Bronchial smooth muscle cell (primary cell): ENCODE measurements around the gene ITIH4. TPM values are rescaled to one million over a fixed set of nuclear protein-coding genes. Genes with fewer than 3 reads are reported as not detected.

Source experiments
- total RNA-seq: library from RNA; depleted of rRNA; stranded (reverse); fragments of >200 nt; gene quantifications from 2 replicates; pipeline ENCODE4 v1.2.1, GENCODE V29; 2014

ITIH4 gene
- 1.7 and 3.0 TPM in 2 replicates for total RNA-seq

GRCh38 chr3:52830535-52831258 lies at the start of gene ITIH4:
Gene ITIH4 (minus strand): TSS chr3:52830672. CDS start chr3:52830642, 30 bp downstream.

GRCh38 chr3:52834871-52835501 lies 4.5 kb upstream of the ITIH4 start, which contains the start of gene MUSTN1:
Gene MUSTN1 (minus strand): TSS chr3:52835019. CDS start chr3:52834948, 71 bp downstream.

GRCh38 chr3:52794612-52795099 lies 35.8 kb downstream of the ITIH4 start, which contains the start of gene ITIH3:
Gene ITIH3 (plus strand): TSS chr3:52794796. CDS start chr3:52794804, 8 bp downstream.

GRCh38 chr3:52777127-52777958 lies 53.1 kb downstream of the ITIH4 start, which contains the start of gene ITIH1:
Gene ITIH1 (plus strand): TSS chr3:52777599. CDS start chr3:52777616, 17 bp downstream.

GRCh38 chr3:52770496-52771333 lies 59.8 kb downstream of the ITIH4 start, which contains the start of gene NEK4:
Gene NEK4 (minus strand): TSS chr3:52770940. CDS start chr3:52770746, 194 bp downstream.

Other genes with a start within 250 kb of the ITIH4 start
- 45.9 and 46.1 TPM in 2 replicates for gene PBRM1, start 144.8 kb downstream of the ITIH4 start, total RNA-seq
- gene GNL3, start 144.6 kb downstream of the ITIH4 start, total RNA-seq: 51.2 and 58.6 TPM in 2 replicates
- 108 and 133 TPM in 2 replicates for gene GLT8D1, start 124.9 kb downstream of the ITIH4 start, total RNA-seq
- 24.3 and 33.9 TPM in 2 replicates for gene SPCS1, start 124.6 kb downstream of the ITIH4 start, total RNA-seq
- gene NEK4, start 59.7 kb downstream of the ITIH4 start, total RNA-seq: 11.7 and 23.4 TPM in 2 replicates
- gene ITIH1, start 53.1 kb downstream of the ITIH4 start, total RNA-seq: not detected in 2 replicates
- gene ITIH3, start 35.9 kb downstream of the ITIH4 start, total RNA-seq: not detected in 2 replicates
- not detected in 2 replicates for gene MUSTN1, start 4.3 kb upstream of the ITIH4 start, total RNA-seq
- 8.0 and 10.3 TPM in 2 replicates for gene STIMATE, start 66.9 kb upstream of the ITIH4 start, total RNA-seq
- 2.5 and 3.5 TPM in 2 replicates for gene SFMBT1, start 215.4 kb upstream of the ITIH4 start, total RNA-seq